Activated CD4-positive, CD25-positive, alpha-beta regulatory T cell treated with anti-CD3 and anti-CD28 coated beads, Interleukin-2, amount 50 U/mL, for 24 hours (primary cell): ENCODE data around the gene CCDC88C.
"Not testable (repeated sequence)": the region's sequence is repeated elsewhere in the genome, so short reads cannot be mapped to it uniquely, and the experiment has no call there.

ENCODE experiments used
- ATAC-seq, 2 donors: fragments of 150-1000 bp; cut with Tn5 transposase; one replicate each; pipeline ENCODE4 v1.10.0; 2021; ENCODE audit warnings: mild to moderate bottlenecking in 1 of 2, moderate library complexity in 1 of 2

CCDC88C gene

DNA sequence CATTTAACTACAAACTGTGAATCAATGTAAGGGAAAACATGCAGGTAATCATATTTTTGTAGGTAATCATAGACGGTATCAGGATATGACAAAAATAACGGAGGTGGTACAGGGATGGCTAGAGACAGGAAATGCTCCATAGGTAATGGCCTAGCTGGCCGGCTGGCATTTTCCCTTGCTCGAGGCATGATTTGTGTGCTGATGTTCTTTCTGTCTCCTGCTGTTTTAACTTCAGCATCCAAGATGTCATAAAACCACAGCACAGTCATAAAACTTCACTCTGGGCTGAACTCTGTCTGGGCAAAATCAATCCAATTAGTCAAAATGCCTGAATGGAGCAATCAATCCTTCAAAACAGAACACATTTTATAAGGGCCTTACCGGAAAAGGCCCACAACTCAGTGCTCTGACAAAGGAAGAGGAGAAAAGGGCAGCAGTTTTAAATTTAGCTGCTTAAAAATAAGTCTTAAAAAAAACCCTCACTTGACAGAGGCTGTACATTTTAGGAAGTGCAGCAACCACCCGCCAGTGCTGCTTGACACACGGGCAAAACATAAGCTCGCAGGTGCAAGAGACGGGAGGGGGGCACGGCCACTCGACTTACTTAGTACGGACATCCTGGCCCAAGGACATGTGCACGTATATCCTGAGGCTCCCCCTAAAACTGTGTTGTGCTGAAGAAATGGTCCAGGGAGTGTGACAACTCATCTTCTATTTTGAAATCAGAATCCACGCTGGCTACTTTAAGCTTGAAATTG, 132.7 kb downstream of the CCDC88C start:
- ATAC-seq = no peak

DNA sequence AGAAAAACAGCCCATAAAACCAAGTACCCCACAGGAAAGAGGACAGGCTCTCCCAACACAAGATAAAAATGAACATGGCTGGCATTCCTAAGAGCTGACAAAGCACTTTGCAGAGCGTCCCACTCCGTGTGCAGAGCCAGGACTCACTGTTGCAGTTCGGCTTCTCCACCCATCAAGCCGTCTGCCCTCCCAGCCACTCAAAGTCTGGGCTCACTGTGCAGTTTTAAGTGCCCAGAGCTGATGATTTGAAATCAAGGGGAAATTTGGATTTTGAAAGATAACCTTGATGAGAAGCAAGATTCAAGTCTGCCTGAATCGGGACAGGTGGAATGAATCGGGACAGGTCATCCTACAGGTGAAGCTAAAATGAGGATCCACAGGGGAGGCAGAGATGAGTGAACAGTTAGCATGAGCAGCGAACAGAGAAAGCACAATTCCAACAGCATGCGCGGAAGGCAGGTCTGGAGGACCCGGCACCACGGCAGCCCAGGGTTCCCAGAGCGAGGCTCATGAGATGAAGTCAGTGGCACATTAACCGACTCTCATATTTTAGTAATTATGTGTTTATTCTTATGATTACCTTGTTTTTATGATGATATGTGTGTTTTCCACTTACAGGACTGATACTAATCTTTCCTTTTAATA, 133.4 kb downstream of the CCDC88C start:
- ATAC-seq = no peak

DNA sequence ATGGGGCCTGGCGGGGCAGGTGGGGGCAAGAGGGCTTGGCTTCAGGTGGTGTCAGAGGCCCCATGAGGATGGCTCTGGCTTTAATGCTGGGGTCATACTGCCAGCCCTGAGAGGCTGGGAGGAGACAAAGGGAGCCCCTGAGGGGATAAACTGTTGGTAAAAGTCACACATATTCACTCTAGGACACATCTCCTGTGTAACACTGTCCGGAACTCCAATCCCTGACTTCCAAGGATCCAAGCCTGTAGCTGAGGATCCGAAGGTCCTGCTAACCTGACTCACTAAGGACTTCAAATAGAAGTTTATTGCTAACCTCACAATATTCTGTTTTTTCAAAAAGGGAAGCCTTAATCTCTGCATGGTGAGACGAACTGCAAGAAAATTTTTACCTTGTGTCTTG, 134.0 kb downstream of the CCDC88C start:
- no peak for ATAC-seq

DNA sequence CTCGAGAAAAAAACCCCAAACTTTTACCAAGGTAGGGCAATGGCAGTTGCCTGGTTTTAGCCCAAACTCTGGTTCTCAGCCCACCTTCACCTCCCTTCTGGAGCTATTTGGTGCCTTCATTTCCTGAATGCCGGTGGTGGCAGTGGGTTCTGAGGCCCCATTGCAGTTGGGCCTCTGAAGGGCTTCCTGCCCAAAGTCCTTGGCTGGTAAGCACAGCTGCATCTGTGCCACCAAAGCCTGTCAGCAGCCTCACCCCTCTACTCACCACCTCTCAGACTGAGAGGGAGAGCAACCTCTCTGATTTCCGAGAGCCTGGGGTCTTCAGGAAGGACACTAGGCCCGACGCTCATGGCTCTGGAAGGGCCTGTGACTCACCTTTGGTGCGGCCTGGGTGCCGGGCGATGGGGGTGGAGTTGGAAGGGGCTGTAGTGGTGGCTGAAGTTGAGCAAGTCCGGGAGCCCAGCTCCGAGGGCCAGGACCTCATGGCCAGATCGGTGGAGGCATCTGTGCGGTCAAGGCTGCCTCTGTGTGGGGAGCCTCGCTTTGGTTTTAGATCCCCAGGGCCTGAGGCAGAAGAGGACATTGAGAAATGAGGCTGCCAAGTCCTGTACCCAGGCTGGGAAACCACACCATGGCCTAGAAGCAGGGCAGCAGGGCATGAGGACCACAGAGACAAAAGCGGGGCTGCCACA, 134.5 kb downstream of the CCDC88C start:
- ATAC-seq = no peak

DNA sequence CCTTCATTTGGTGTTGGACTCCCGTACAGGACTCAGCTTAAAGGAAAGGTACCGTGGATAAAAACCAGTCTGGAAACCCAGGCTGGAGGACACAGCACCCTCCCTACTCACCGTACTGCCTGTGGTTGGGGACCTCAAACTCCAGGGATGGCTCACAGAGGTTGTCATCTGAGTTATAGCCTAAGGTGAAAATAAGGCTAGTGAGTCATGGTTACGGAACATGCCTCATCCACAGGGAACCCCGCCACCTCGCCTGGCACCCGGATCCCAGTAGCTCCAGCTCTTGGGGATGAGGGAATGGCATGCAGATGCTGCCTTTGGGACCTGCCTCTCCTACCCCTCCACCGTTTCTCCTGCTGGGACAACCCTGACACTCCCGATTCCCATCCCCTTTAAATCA, 136.3 kb downstream of the CCDC88C start:
- ATAC-seq = no peak

DNA sequence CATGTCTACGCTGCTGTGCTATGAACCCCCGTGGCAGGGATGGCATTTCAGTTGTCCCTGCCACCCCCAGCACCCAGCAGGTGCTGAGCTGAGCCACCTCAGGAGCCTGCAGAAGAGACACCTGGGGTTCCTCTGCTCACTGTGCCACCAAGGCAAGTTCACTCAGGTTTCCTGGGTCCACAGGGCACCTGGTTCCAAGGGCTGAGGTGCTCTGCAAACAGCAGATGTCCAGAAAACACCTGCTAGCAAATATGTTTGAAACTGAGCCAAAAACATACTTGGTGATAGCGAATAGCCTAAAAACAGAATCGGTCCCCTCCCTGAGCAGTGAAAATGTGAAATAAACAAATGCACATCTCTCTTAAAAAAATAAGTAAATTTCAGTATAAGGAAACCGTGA, 137.5 kb downstream of the CCDC88C start:
- no peak for ATAC-seq

DNA sequence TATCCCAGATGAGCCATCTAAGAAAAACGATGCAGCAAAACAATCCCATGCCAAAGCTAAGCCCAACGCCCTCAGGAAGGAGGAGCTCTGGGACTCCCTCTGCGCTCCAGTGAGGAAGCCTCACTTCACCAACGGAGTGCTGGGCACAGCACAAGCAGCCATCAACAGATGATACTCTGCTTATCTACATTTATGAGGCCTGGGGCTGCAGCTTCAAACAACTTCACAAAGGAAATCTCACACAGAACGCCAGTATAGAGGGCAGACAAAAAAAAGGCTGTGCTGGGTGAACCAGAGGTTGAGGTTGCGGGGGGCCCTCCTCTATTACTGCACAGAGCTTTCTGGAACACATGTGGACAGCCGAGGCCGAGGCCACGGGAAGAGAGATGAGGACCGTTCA, 138.3 kb downstream of the CCDC88C start:
- ATAC-seq = no peak

DNA sequence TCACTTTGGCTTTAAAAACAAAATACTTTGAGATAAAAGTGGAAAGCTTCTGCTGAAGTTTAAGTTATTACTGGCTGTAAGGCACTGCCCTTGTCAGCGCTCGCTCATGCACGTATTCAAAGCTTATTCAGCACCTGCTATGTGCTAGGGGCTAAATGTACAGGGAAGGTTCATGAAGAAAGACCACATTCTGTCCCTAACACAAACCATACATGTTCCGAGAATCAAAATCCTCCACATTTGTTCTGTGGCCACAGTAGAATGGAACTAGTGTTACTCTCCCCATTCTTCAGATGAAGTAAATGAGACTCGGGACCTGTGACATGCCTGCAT, 139.3 kb downstream of the CCDC88C start:
- no peak for ATAC-seq

DNA sequence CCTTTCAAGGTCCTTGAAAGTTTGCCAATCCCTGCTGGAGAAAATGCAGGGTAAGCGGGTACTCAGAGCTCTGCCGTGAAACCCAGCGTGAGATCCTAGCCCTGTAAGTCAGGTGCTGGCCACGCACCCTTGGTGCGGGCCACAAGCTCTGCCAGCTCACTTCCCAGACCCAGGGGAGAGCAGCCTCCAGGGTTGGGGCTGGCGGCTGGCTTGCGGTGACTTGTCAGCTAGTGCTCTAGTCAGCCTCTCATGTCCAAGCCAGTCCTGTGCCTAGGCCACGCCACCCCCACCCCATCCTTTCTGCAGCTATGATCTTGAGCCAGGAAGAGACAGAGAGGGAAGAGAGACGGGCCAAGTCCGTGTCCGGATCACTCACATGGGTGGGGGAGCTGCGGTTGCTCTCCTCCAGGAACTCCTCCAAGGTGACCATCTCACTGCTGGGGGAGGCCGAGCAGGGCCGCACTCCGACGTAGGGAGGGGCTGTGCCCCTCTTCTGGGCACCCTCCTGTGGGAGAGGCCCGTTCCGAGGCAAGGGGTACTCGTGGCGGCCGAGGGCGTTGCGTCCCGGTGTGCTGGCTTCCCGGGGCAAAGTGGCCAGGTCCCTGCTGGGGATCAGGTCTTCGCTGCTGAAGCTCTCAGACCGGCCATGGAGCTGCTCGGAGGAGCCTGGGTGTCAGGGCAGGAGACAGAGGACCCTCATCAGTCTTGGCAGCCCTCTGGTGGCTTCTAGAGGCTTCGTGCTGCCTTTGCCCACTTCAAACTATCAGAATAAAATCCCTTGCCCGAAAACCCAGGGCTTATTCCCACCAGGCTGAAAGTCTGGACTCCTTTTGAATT, 139.9 kb downstream of the CCDC88C start:
- ATAC-seq = no peak

DNA sequence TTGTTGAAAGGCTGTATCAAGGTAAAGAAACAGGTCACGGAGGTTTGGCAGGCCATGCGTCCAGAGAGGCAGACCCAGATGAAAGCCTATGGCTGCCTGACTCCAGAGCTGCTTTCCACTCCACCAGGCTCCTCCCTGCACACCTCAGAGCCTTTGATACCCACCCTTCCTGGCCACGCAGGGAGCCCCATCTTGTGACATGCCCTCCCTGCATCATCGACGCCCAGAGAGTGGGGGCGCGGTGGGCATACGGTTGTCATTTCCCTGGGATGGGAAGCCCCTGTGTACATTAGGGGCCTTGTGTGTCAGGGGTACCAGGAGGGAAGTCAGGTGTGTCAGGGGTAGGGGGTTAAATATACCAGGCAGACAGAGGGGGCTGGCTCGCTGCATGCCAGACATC, 142.8 kb downstream of the CCDC88C start:
- ATAC-seq = no peak

DNA sequence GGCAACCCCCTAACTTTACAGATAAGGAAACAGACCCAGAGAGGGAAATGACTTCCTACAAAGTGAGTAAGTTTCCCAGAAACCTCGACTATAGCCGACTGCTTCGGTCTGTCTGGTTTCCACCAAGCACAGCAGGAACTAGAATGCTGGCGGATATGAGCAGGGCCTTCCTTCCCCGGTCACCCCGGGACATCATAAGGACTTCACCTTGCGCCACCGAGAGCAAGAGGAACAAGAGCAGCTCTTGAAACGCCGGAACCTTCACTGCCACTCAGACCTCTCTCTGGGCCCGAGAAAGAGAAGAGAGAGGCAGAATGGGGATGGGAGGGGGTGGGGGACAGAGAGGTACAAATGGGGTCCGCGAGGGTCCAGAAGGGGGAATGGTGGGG, 143.7 kb downstream of the CCDC88C start:
- ATAC-seq = no peak

DNA sequence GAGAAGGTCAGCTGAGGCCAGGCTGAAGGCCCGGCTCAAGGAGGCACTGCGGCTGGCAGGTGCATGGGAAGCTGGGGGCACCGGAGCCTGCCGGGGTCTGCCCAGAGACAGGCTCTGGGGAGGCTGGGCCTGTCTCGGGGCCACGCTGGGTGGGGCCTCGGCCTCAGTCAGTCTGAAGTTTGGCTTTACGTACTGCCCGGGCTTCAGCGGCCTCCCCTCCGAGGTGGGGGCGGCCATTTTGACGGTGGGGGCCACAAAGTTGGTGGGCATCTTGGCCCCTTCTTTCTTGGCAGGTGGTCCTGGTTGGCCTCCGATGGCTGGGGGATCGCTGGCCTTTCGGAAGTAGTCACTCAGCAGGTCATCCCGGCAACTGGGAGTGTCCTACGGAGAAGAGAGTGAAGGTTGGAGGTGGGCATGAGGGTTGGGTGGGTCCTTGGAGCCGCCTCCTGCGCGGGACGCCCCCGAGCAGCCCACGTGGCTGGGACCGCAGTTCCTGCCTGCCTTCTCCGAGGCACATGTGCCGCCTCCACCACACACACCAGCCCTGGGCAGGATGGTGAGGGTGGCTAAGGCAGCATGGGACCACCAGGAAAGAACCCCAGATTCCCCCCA, 144.2 kb downstream of the CCDC88C start:
- no peak for ATAC-seq

DNA sequence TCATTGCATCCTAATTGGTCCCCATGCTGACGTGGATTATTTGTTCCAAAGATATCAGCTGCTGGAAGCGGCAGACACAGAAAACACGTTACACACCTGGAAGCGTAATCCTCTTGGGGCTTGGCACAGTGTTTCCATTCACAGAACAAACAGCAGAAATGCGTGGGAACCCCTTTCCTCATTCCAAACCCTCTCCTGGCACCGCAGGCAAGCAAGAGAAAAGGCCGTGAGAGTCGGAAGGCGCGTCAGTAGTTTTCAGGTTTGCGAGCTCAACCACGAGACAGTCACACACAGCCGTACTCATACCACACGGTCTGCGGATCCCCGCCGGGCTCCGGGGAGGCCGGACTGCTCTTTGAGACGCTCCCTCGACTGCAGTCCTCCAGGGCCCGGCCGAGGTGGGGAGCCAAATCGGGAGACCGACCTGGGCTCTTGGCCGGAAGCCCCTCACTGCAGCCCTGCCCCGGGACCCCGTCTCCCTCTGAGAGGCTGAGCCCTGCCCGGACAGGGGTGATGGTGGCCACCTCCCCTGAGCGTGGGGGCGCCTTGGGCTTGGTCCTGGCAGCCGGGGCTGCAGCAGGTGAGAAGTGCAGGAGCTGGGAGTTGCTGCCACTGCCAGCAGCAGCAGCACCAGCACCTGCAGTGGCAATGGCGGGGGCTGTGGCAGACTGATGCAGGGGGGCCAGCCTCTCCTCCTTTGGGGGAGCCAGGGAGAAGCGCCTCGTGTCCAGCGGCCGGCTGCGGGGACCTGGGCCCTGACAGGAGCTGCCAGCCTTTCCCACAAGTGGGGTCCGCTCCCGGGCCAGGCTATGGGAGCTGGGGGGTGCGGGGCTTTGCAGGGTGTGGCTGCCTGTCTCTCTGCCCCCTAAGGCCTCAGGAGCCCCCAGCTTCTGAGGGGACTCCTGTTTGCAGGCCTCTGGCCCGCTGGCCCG, 145.0 kb downstream of the CCDC88C start:
- no peak for ATAC-seq

DNA sequence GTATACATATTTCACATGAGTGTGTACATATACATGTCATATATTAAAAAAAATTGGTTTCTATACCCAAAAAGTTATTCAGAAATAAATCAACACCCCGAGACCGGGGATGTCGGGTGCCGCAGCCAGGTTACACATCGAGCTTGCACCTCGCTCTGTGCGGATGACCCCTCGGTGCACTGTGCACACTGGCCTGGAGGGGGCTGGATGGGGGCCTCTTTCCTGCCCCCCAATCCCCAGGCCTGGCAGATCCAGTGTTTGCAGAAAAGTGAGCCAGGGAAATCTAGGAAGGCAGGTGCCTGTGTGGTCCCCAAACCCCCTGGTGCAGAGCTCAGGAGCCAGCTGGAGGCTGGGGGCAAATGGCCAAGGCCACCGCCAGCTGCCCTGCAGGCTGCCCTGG, 146.0 kb downstream of the CCDC88C start:
- ATAC-seq = no peak

DNA sequence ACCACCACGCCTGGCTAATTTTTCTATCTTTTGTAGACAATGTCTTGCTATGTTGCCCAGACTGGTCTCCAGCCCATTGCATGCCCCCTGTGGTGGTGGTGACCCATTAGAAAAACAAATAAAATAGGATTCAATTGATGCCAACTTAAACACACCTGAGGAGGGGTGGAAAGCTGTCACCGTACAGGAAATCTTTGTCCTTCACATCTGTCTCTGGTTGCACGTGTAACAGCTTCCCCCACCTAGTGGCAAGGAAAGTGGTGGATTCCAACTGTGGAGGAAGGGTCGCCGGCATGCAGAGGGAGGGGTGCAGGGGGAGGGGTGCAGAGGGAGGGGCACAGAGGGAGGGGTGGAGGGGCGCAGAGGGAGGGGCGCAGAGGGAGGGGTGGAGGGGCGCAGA, 147.0 kb downstream of the CCDC88C start:
- no peak for ATAC-seq

DNA sequence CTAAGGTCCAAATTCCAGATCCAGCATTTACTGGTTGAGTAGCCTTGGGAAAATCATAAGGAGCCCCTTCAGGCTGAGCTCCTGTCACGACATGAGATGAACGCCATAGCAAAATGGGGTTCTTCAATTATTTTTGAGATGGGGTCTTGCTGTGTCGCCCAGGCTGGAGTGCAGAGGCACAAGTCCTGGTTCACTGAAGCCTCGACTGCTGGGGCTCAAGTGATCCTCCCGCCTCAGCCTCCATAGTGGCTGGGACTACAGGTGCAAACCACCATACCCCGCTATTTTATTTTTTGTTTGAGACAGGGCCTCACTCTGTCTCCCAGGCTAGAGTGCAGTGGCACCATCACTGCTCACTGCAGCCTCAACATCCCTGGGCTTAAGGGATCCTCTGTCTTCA, 147.4 kb downstream of the CCDC88C start:
- no peak for ATAC-seq

DNA sequence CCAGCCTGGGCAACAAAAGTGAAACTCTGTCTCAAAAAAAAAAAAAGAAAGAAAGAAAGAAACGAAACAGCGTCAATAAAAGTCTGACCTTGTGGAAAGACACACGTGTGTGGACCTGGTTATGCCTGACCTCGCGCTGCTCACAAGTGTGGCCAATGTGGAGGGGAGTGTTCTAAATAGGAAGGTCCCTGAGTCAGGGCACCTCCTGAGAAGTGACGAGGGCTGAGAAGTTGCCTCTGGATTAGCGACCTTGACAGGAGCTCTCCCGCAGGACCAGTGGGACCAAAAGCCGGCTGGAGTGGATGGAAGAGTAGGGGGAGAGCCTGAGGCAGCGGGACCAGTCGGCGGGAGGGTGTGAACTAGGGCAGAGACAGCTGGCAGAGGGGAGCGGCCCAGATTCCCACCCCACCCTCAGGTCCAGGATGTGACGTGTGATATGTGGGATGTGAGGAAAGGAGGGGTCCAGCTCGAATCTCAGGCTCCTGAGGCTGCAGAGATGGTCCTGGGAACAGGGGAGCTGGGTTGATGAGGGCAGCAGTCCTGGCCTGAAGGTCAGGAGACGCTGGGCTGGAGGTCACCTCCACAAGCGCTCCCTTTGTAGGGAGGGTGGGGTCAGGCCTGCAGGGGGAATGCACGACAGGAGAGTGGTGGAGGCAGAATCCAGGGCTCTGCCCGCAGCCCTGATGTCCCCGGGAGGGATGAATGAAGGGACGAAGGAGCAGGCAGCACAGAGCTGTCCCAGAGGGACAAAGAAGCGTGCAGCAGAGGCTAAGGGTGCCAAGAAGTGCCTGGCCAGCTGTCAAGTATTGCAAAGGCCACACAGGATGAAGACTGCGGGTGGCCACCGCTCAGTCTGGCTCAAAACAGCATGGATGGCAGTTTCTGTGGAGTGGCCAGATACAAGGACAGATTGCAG, 148.3 kb downstream of the CCDC88C start:
- ATAC-seq = no peak

DNA sequence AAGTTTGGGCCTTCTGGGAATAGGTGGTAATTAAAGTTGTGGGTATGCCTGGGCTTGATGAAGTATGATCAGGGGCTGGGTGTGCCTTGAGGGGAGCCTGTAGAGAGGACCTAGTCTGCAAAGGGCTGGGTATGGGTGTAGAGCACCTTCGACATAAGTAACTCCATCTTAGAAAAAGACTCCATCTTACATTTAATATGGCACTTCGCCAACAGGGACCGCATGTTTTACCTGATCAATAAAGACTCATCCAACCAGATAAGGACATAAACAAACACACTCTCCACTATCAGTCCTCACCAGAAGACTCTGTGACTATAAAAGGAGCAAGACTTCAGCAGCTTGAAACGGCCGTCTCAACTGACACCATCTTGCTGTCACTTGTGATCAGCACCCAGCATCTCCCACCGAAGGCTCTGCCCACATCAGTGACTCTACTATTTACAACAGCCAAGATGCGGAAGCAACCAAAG, 149.6 kb downstream of the CCDC88C start:
- ATAC-seq = no peak

DNA sequence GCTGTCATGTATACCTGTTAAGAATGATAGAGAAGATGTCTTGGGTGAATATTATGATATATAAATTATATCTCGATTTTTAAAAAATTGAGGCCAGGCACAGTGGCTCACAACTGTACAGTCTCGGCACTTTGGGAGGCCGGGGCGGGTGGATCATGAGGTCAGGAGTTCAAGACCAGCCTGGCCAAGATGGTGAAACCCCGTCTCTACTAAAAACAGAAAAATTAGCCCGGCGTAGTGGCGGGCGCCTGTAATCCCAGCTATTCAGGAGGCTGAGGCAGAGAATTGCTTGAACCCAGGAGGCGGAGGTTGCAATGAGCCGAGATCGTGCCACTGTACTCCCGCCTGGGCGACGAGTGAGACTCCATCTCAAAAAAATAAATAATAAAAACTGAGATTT, 151.3 kb downstream of the CCDC88C start:
- ATAC-seq = not testable (repeated sequence)

DNA sequence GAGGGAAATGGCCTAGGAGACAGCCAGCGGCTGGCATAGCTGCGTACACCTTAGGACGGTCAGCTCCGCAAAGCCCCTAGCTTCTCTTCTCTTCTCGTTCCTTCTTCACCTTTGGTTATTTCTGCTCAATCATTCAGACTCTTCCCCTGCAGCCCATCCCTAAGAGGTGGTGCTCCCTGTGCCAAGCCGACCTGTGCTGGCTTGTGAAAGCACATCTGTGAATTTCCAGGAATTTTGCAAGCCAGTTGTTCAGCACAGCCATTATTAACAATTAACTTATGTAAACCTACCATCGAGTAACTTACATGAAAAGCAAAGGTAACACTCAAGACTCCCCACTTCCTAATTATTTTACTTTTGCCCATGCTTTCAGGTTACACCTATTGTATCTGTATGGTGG, 152.2 kb downstream of the CCDC88C start:
- no peak for ATAC-seq
